Loucy (cell line): Measurements from ENCODE around the gene THAP10.

Experiments
- H2AFZ ChIP-seq: fragments of 200-600 bp; sonication (generic); 2 replicates; pipeline ENCODE4 v1.6.0; 2016; ENCODE audit warnings: antibody characterized with exemption, mild to moderate bottlenecking, low read length, moderate library complexity
- H3F3A ChIP-seq: fragments of 200-600 bp; 2 replicates; pipeline ENCODE4 v1.6.0; 2016; ENCODE audit warnings: antibody characterized with exemption, low read depth, mild to moderate bottlenecking
- H3K27me3 ChIP-seq: fragments of 200-600 bp; sonication (generic); 2 replicates; pipeline ENCODE4 v1.6.1; 2014; ENCODE audit warnings: low read length, mild to moderate bottlenecking; ENCODE audit not compliant: insufficient read depth, poor library complexity, severe bottlenecking
- H3K36me3 ChIP-seq: fragments of 200-600 bp; sonication (generic); 2 replicates; pipeline ENCODE4 v1.6.1; 2016; ENCODE audit warnings: low read length; ENCODE audit not compliant: insufficient read depth
- H3K4me1 ChIP-seq: fragments of 200-600 bp; sonication (generic); 2 replicates; pipeline ENCODE4 v1.5.1; 2014; ENCODE audit warnings: low read length, mild to moderate bottlenecking; ENCODE audit not compliant: insufficient read depth, poor library complexity, severe bottlenecking
- H3K4me2 ChIP-seq: fragments of 200-600 bp; sonication (generic); 2 replicates; pipeline ENCODE4 v1.6.0; 2014; ENCODE audit warnings: antibody characterized with exemption, low read length, low read depth, mild to moderate bottlenecking; ENCODE audit not compliant: poor library complexity, severe bottlenecking
- H3K4me3 ChIP-seq: fragments of 200-600 bp; sonication (generic); 2 replicates; pipeline ENCODE4 v1.5.1; 2014; ENCODE audit warnings: low read length, mild to moderate bottlenecking, mixed read lengths; ENCODE audit not compliant: poor library complexity, severe bottlenecking
- H3K79me2 ChIP-seq: fragments of 200-600 bp; sonication (generic); 2 replicates; pipeline ENCODE4 v1.6.1; 2014; ENCODE audit warnings: low read length; ENCODE audit not compliant: insufficient read depth
- H3K9ac ChIP-seq: fragments of 200-600 bp; sonication (generic); 2 replicates; pipeline ENCODE4 v1.6.0; 2014; ENCODE audit warnings: mild to moderate bottlenecking, low read depth, low read length, moderate library complexity; ENCODE audit not compliant: poor library complexity, severe bottlenecking
- H3K9me2 ChIP-seq: fragments of 200-600 bp; sonication (generic); replicated peaks from 2 replicates; pipeline ENCODE4 v1.6.1; 2016; ENCODE audit warnings: low read depth, low read length, mixed read lengths
- H3K9me3 ChIP-seq: fragments of 200-600 bp; sonication (generic); 2 replicates; pipeline ENCODE4 v1.6.1; 2014; ENCODE audit warnings: mild to moderate bottlenecking, antibody characterized with exemption, low read length, low read depth; ENCODE audit not compliant: insufficient read depth
- H4K20me1 ChIP-seq: fragments of 200-600 bp; sonication (generic); 2 replicates; pipeline ENCODE4 v1.6.0; 2014; ENCODE audit warnings: antibody characterized with exemption, low read length, mild to moderate bottlenecking; ENCODE audit not compliant: insufficient read depth, poor library complexity, severe bottlenecking
- EZH2phosphoT487 ChIP-seq: fragments of 200-600 bp; IDR thresholded peaks from 2 replicates; pipeline ENCODE4 v1.6.1; 2018; ENCODE audit warnings: antibody characterized with exemption, mild to moderate bottlenecking, moderate library complexity, borderline replicate concordance
- TF ChIP-seq, protein P1 (sequence below): fragments of 200-600 bp; sonication (generic); conservative IDR thresholded peaks from 2 replicates; pipeline ENCODE4 v1.5.1; 2014; ENCODE audit warnings: mild to moderate bottlenecking, antibody characterized with exemption, low read length

THAP10 gene

GRCh38 chr15:70923311-70924080 is 31.3 kb upstream of the THAP10 start:
- Histone ChIP-seq H3K9ac (no peak overlapping the region), H3K36me3 (0 out of 2 replicates have a peak, but pooled peaks cover 4% of the 10 kb centered on the region), H3K4me3 (no peak overlapping the region), H2AFZ (no peak overlapping the region), H3K4me1 (peaks cover 10% of the 10 kb centered on the region), H4K20me1 (no peaks in the 10 kb centered on the region), H3K79me2 (no peaks in the 10 kb centered on the region), H3K9me2 (no peaks in the 10 kb centered on the region), H3K27me3 (no peaks in the 10 kb centered on the region), H3K9me3 (peaks cover 33% of the 10 kb centered on the region), H3K4me2 (no peak overlapping the region), H3F3A (peaks cover 4% of the 10 kb centered on the region; the same call in 1 of the 2 replicates)
- TF ChIP-seq, protein P1, sequence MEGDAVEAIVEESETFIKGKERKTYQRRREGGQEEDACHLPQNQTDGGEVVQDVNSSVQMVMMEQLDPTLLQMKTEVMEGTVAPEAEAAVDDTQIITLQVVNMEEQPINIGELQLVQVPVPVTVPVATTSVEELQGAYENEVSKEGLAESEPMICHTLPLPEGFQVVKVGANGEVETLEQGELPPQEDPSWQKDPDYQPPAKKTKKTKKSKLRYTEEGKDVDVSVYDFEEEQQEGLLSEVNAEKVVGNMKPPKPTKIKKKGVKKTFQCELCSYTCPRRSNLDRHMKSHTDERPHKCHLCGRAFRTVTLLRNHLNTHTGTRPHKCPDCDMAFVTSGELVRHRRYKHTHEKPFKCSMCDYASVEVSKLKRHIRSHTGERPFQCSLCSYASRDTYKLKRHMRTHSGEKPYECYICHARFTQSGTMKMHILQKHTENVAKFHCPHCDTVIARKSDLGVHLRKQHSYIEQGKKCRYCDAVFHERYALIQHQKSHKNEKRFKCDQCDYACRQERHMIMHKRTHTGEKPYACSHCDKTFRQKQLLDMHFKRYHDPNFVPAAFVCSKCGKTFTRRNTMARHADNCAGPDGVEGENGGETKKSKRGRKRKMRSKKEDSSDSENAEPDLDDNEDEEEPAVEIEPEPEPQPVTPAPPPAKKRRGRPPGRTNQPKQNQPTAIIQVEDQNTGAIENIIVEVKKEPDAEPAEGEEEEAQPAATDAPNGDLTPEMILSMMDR, result no peak
- no peak for TF ChIP-seq EZH2phosphoT487

DNA sequence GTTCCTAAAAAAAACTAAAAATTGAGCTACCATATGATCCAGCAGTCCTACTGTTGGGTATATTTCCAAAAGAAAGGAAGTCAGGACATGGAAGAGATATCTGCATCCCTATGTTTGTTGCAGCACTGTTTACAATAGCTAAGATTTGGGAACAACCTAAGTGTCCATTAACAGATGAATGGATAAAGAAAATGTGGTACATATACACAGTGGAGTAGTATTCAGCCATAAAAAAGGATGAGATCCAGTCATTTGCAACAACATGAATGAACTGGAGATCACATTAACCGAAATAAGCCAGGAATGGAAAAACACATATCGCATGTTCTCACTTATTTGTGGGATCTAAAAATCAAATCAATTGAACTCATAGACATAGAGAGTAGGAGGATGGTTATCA is 29.9 kb upstream of the THAP10 start:
- H3K36me3 ChIP-seq, result 0 out of 2 replicates have a peak, but pooled peaks cover 4% of the 10 kb centered on the region
- H4K20me1 ChIP-seq, result no peaks in the 10 kb centered on the region
- no peaks in the 10 kb centered on the region for H3K79me2 ChIP-seq
- peaks cover 2% of the 10 kb centered on the region; the same call in 1 of the 2 replicates for H3F3A ChIP-seq
- H3K4me1 ChIP-seq, result peaks cover 1% of the 10 kb centered on the region
- H2AFZ ChIP-seq, result no peak overlapping the region
- no peak overlapping the region for H3K4me2 ChIP-seq
- TF ChIP-seq EZH2phosphoT487, result no peak
- TF ChIP-seq, protein P1, result no peak
- peaks cover 40% of the 10 kb centered on the region for H3K9me3 ChIP-seq
- H3K9ac ChIP-seq, result no peak overlapping the region
- no peak overlapping the region for H3K4me3 ChIP-seq
- no peaks in the 10 kb centered on the region for H3K27me3 ChIP-seq
- H3K9me2 ChIP-seq, result no peaks in the 10 kb centered on the region

DNA sequence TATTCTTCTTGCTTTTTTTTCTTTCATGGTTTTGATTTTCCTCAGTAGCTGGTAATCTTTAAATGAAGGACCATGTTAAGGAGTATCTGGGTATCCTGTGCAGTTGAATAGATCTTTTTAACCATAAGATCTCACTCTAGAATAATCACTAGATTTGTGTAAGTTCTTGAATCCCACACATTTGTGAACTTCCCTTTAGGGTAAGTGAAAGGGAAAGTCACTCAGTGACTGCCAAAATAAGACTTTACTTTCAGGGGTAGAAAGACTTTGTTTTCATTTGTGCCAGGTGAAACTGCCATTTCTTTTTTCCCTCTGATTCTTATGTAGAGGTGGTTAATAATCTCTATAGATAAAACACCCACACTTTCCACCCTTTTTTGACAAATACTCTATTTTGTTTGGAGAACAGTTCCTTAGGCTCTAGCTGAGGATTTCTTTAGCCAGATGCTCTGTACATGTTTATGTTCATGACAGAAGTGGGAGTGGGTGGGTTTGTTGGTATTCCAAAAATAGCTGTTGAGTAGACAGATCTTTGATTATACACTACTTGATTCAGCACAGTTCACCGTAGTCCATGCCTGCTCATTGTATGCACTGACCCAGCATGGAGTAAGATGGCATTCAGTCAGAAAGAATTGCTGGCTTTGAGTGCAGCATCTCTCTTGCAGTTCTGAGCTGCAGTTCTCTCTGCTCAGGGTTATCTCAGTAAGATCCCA is 28.9 kb upstream of the THAP10 start:
- Histone ChIP-seq H3K79me2 (no peaks in the 10 kb centered on the region), H3K4me1 (no peaks in the 10 kb centered on the region), H4K20me1 (no peaks in the 10 kb centered on the region), H3K4me3 (no peak overlapping the region), H3K9me3 (peaks cover 39% of the 10 kb centered on the region), H3K36me3 (0 out of 2 replicates have a peak, but pooled peaks cover 4% of the 10 kb centered on the region), H3K9me2 (no peaks in the 10 kb centered on the region), H3F3A (no peaks in the 10 kb centered on the region), H3K9ac (no peak overlapping the region), H3K4me2 (no peak overlapping the region), H2AFZ (peak overlapping the region; percentile 28), H3K27me3 (no peaks in the 10 kb centered on the region)
- TF ChIP-seq EZH2phosphoT487, result no peak
- TF ChIP-seq, protein P1, result no peak
